H1 (cell line): ENCODE measurements around the gene CORO6. TPM values are rescaled to one million over a fixed set of nuclear protein-coding genes. Genes with fewer than 3 reads are reported as not detected.

Source experiments
- CTCF ChIA-PET: fragments of 300-600 bp; sonication (Branson Sonifier 250); formaldehyde crosslinking; loops from one replicate; lab custom pipeline; 2021; ENCODE audit not compliant: partially characterized antibody; lab: Charles Lee
- POLR2A ChIA-PET: fragments of 300-600 bp; sonication (Branson Sonifier 250); formaldehyde crosslinking; loops from one replicate; lab custom pipeline; 2021; ENCODE audit warnings: inconsistent platforms; ENCODE audit not compliant: partially characterized antibody; lab: Charles Lee
- DNase-seq, 2 experiments: peaks; one replicate each; pipeline versions ENCODE4 v3.0.0 to v3.0.0-alpha.2; 2010 to 2022; ENCODE audit warnings: low spot score in 2 of 2, low read depth in 1 of 2, mixed read lengths in 1 of 2
- FAIRE-seq: peaks from 2 replicates; lab custom pipeline; 2011; peaks lifted over from hg19 to GRCh38; lab: Jason Lieb, UNC
- H2AFZ ChIP-seq: 2 replicates; pipeline ENCODE4 v1.8.1; 2012; ENCODE audit warnings: low read length, inconsistent platforms
- H2AK5ac ChIP-seq: 2 replicates; pipeline ENCODE4 v1.6.1; 2013; ENCODE audit warnings: low read depth, low read length
- H2BK120ac ChIP-seq: replicated peaks from 2 replicates; pipeline ENCODE3; 2013; ENCODE audit warnings: low read depth, low read length, inconsistent platforms
- H2BK12ac ChIP-seq: 2 replicates; pipeline ENCODE4 v1.6.1; 2013; ENCODE audit warnings: low read depth, low read length
- H2BK15ac ChIP-seq: 2 replicates; pipeline ENCODE4 v1.6.1; 2013; ENCODE audit warnings: low read length
- H2BK20ac ChIP-seq: 2 replicates; pipeline ENCODE4 v1.6.1; 2013; ENCODE audit warnings: low read length
- H2BK5ac ChIP-seq: 2 replicates; pipeline ENCODE4 v1.6.1; 2013; ENCODE audit warnings: low read depth, low read length
- H3K14ac ChIP-seq: 2 replicates; pipeline ENCODE4 v1.6.1; 2013; ENCODE audit warnings: inconsistent platforms; ENCODE audit not compliant: insufficient read length
- H3K18ac ChIP-seq: 2 replicates; pipeline ENCODE4 v1.6.1; 2013; ENCODE audit warnings: low read length; ENCODE audit errors: extremely low read depth
- H3K23ac ChIP-seq: 2 replicates; pipeline ENCODE4 v1.6.1; 2013; ENCODE audit warnings: inconsistent platforms; ENCODE audit not compliant: insufficient read length
- H3K23me2 ChIP-seq: 2 replicates; pipeline ENCODE4 v1.6.1; 2013; ENCODE audit warnings: low read depth, low read length
- H3K27ac ChIP-seq: 2 replicates; pipeline ENCODE4 v1.6.1; 2011; ENCODE audit warnings: low read depth, low read length, inconsistent platforms
- H3K27me3 ChIP-seq, 4 experiments: replicated peaks in 1 of 4; 1 replicate in 1 of 4; 2 replicates in 3 of 4; pipeline versions ENCODE4 v1.6.1 to v1.8.1; 2011 to 2013; ENCODE audit warnings: low read length in 3 of 4, mild to moderate bottlenecking in 3 of 4, inconsistent platforms in 2 of 4, mixed read lengths in 2 of 4, moderate library complexity in 1 of 4; ENCODE audit not compliant: control insufficient read depth in 3 of 4, insufficient read depth in 3 of 4; ENCODE audit errors: extremely low read depth in 1 of 4
- H3K36me3 ChIP-seq, 4 experiments: 2 replicates each; pipeline versions ENCODE4 v1.6.1 to v1.8.1; 2011 to 2013; ENCODE audit warnings: mild to moderate bottlenecking in 4 of 4, low read length in 3 of 4, moderate library complexity in 2 of 4, control low read depth in 1 of 4, inconsistent platforms in 1 of 4; ENCODE audit not compliant: insufficient read depth in 4 of 4, control insufficient read depth in 2 of 4
- H3K4ac ChIP-seq: replicated peaks from 2 replicates; pipeline ENCODE3; 2013; ENCODE audit warnings: low read length, low read depth, mixed read lengths, inconsistent platforms; ENCODE audit not compliant: insufficient read length
- H3K4me1 ChIP-seq, 4 experiments: replicated peaks in 1 of 4; 1 replicate in 1 of 4; 2 replicates in 3 of 4; pipeline versions ENCODE4 v1.6.1 to v1.8.1; 2011 to 2013; ENCODE audit warnings: low read length in 3 of 4, inconsistent platforms in 2 of 4, mixed read lengths in 1 of 4; ENCODE audit not compliant: insufficient read depth in 4 of 4, control insufficient read depth in 3 of 4
- H3K4me2 ChIP-seq, 2 experiments: 2 replicates each; pipeline versions ENCODE4 v1.6.1 to v1.8.1; 2011 to 2013; ENCODE audit warnings: low read depth in 2 of 2, low read length in 2 of 2, control low read depth in 1 of 2, inconsistent platforms in 1 of 2, mild to moderate bottlenecking in 1 of 2; ENCODE audit not compliant: insufficient read depth in 1 of 2
- H3K4me3 ChIP-seq, 4 experiments: fragments of 200-600, 300-600 bp in 1 of 4; sonication (generic), shearing (Covaris generic), sonication (Bioruptor Twin) in 1 of 4; 2 replicates each; pipeline versions ENCODE4 v1.5.1 to v1.8.1; 2011 to 2016; ENCODE audit warnings: low read length in 4 of 4, low read depth in 3 of 4, control low read depth in 2 of 4, inconsistent platforms in 2 of 4, mild to moderate bottlenecking in 2 of 4, mixed read lengths in 1 of 4, moderate library complexity in 1 of 4; ENCODE audit not compliant: insufficient read depth in 2 of 4; ENCODE audit errors: extremely low read depth in 1 of 4
- H3K56ac ChIP-seq: replicated peaks from 2 replicates; pipeline ENCODE3; 2013; ENCODE audit warnings: low read depth, mild to moderate bottlenecking, mixed read lengths, low read length, inconsistent platforms; ENCODE audit not compliant: insufficient read length
- H3K79me1 ChIP-seq: 2 replicates; pipeline ENCODE4 v1.6.1; 2013; ENCODE audit warnings: low read depth, low read length, control low read depth
- H3K79me2 ChIP-seq, 2 experiments: 2 replicates each; pipeline versions ENCODE4 v1.6.1 to v1.8.1; 2012 to 2013; ENCODE audit warnings: low read length in 2 of 2, mild to moderate bottlenecking in 2 of 2, inconsistent platforms in 1 of 2; ENCODE audit not compliant: insufficient read depth in 2 of 2, control insufficient read depth in 1 of 2
- H3K9ac ChIP-seq, 4 experiments: replicated peaks in 1 of 4; 1 replicate in 1 of 4; 2 replicates in 3 of 4; pipeline versions ENCODE4 v1.6.1 to v1.8.1; 2011 to 2013; ENCODE audit warnings: low read depth in 3 of 4, low read length in 3 of 4, control low read depth in 2 of 4, mild to moderate bottlenecking in 2 of 4, moderate library complexity in 2 of 4, inconsistent platforms in 1 of 4; ENCODE audit errors: extremely low read depth in 1 of 4
- H3K9me3 ChIP-seq, 2 experiments: 2 replicates each; pipeline versions ENCODE4 v1.6.1 to v1.8.1; 2012 to 2013; ENCODE audit warnings: mild to moderate bottlenecking in 2 of 2, moderate library complexity in 2 of 2, control low read depth in 1 of 2, inconsistent platforms in 1 of 2, low read depth in 1 of 2, low read length in 1 of 2, mixed read lengths in 1 of 2; ENCODE audit not compliant: insufficient read depth in 2 of 2
- H4K20me1 ChIP-seq, 2 experiments: replicated peaks in 1 of 2; 2 replicates each; pipeline versions ENCODE3 to v1.8.1; 2011 to 2013; ENCODE audit warnings: inconsistent platforms in 2 of 2, low read length in 2 of 2, mild to moderate bottlenecking in 1 of 2; ENCODE audit not compliant: insufficient read depth in 2 of 2, control insufficient read depth in 1 of 2
- H4K5ac ChIP-seq: 2 replicates; pipeline ENCODE4 v1.6.1; 2013; ENCODE audit warnings: low read length, low read depth, mixed read lengths, inconsistent platforms; ENCODE audit not compliant: insufficient read length
- H4K8ac ChIP-seq: 2 replicates; pipeline ENCODE4 v1.8.0; 2013; ENCODE audit warnings: mild to moderate bottlenecking, moderate library complexity, low read length, inconsistent platforms; ENCODE audit not compliant: insufficient read depth; ENCODE audit errors: extremely low read depth
- H4K91ac ChIP-seq: replicated peaks from 2 replicates; pipeline ENCODE3; 2013; ENCODE audit warnings: low read length, mixed read lengths, inconsistent platforms; ENCODE audit not compliant: insufficient read length
- WGBS, 2 experiments: shearing (Covaris generic) in 1 of 2; methylation state at CpG; one replicate each; pipeline versions ENCODE4 v1.1.6 to v1.1.7; 2013 to 2015; ENCODE audit warnings: low lambda C conversion rate in 2 of 2, mixed read lengths in 2 of 2, inconsistent platforms in 1 of 2, low coverage in 1 of 2, missing lambda C conversion rate in 1 of 2; ENCODE audit not compliant: insufficient replicate concordance in 2 of 2, insufficient coverage in 1 of 2, insufficient read length in 1 of 2; ENCODE audit errors: extremely low coverage in 1 of 2, missing lambda C conversion rate in 1 of 2; 5-methylcytosine and 5-hydroxymethylcytosine counted together
- polyA plus RNA-seq, 7 experiments: library from polyadenylated mRNA; depleted of rRNA in 3 of 7; stranded (reverse) in 5 of 7; unstranded in 2 of 7; fragments of >200 nt in 5 of 7; fragments of 200-250 nt in 2 of 7; gene quantifications; 1 replicate in 5 of 7; 2 replicates in 1 of 7; 4 replicates in 1 of 7; pipeline versions ENCODE4 v1.2.1 to v1.2.3, GENCODE V29; 2011 to 2013; ENCODE audit warnings: missing spikeins in 2 of 7, mixed read lengths in 2 of 7
- total RNA-seq: library from RNA; stranded (reverse); fragmentation: NEBNext Ultra II Directional; extraction: Animal tissue kit (Norgen Biotek cat#: 25700); gene quantifications from 2 replicates; pipeline ENCODE4 v1.2.1, GENCODE V29; 2021

CORO6 gene
- total and polyA plus RNA-seq, 2 of the 8 experiments (the other 6 are each of a cell fraction or from before 2014, with no cell fraction given): 2.5 to 8.6 TPM

- no peak overlapping the region for H2BK120ac ChIP-seq
- no peak overlapping the region for H2BK20ac ChIP-seq
- H3K18ac ChIP-seq: no peak overlapping the region
- H3K23me2 ChIP-seq: no peaks in the 10 kb centered on the region; the same call in 1 of the 2 replicates
- H3K4me1 ChIP-seq: no peaks in the 10 kb centered on the region; a peak in 1 of 7 replicates
- no peak overlapping the region for H3K23ac ChIP-seq
- no peak overlapping the region for H2AK5ac ChIP-seq
- ChIA-PET POLR2A (interaction anchor here (1.2 to 2.8 kb wide), 3 partner anchors 12 to 21 kb away, joined by 3 to 12 read pairs (median 8); partner anchors contain the start of gene ANKRD13B), CTCF (interaction anchor here (0.9 to 15.3 kb wide), 8 partner anchors 7 to 207 kb away, joined by 3 to 193 read pairs (median 9); partner anchors contain the start of genes ABHD15, ANKRD13B and CORO6)
- H2BK12ac ChIP-seq: no peak overlapping the region
- H3K79me2 ChIP-seq: no peaks in the 10 kb centered on the region
- no peak overlapping the region for H2BK5ac ChIP-seq
- no peak overlapping the region for H3K4me2 ChIP-seq
- H3K4ac ChIP-seq: no peak overlapping the region
- H4K8ac ChIP-seq: no peak overlapping the region; the same call in 1 of the 2 replicates
- H4K5ac ChIP-seq: no peak overlapping the region
- peaks cover 9 to 30% (median 15%) of the 10 kb centered on the region in 4 experiments; a peak in 6 of 8 replicates for H3K36me3 ChIP-seq
- DNase-seq (no peak), FAIRE-seq (no peak)
- H3K56ac ChIP-seq: no peak overlapping the region
- H3K9ac ChIP-seq: no peak overlapping the region
- H3K79me1 ChIP-seq: no peaks in the 10 kb centered on the region
- H2BK15ac ChIP-seq: no peak overlapping the region
- peaks cover 0 to 5% of the 10 kb centered on the region in 2 experiments for H4K20me1 ChIP-seq
- 92% methylated on average over 34 of the region's 37 CpGs; no CpG with 5 or more reads in 1 of the 2 experiments for WGBS, 2 experiments
- no peak overlapping the region for H3K27ac ChIP-seq
- no peak overlapping the region for H2AFZ ChIP-seq
- no peak overlapping the region for H3K4me3 ChIP-seq
- H3K9me3 ChIP-seq: no peaks in the 10 kb centered on the region
- H3K14ac ChIP-seq: no peak overlapping the region
- no peak overlapping the region for H4K91ac ChIP-seq
- H3K27me3 ChIP-seq: peaks cover 0 to 7% (median 3%) of the 10 kb centered on the region in 4 experiments; a peak in 2 of 7 replicates
Measured at GRCh38 chr17:29576214-29577000, 46.3 kb downstream of the CORO6 start.
